Suprapubic skin (tissue), 3 donors: ENCODE measurements around the gene CCDC9.

ENCODE experiments used
- CTCF ChIP-seq, 2 donors: fragments of 200-600 bp in 1 of 2; fragments of 450-650 bp in 1 of 2; sonication (generic) in 1 of 2; IDR thresholded peaks; one replicate each; pipeline ENCODE4 v1.5.1; 2016 to 2019; ENCODE audit warnings: antibody characterized with exemption in 2 of 2, mild to moderate bottlenecking in 1 of 2, moderate library complexity in 1 of 2
- POLR2A ChIP-seq, 2 donors: fragments of 450-650 bp; IDR thresholded peaks; one replicate each; pipeline ENCODE4 v1.6.1; 2017; ENCODE audit warnings: antibody characterized with exemption in 2 of 2, mild to moderate bottlenecking in 2 of 2, moderate library complexity in 2 of 2

- TF ChIP-seq CTCF (IDR thresholded peaks at IDR 0.05) (no peak), POLR2A (IDR thresholded peaks at IDR 0.05) (no peak)
Observed at GRCh38 chr19:47241919-47242577, 14.3 kb upstream of the CCDC9 start.
